Neuronal stem cell (in vitro differentiated cells): ENCODE results near the gene CXCL13. TPM values are rescaled to one million over a fixed set of nuclear protein-coding genes. Genes with fewer than 3 reads are reported as not detected.
"Not testable (repeated sequence)": the region's sequence is repeated elsewhere in the genome, so short reads cannot be mapped to it uniquely, and the experiment has no call there.

Experiments
- DNase-seq: peaks from one replicate; pipeline ENCODE4 v3.0.0-alpha.2; 2013; ENCODE audit warnings: low spot score
- H2AFZ ChIP-seq: one replicate; pipeline ENCODE4 v1.6.1; 2013; ENCODE audit warnings: mild to moderate bottlenecking, low read length, inconsistent platforms
- H2AK5ac ChIP-seq: 2 replicates; pipeline ENCODE4 v1.6.1; 2013; ENCODE audit warnings: low read depth, mild to moderate bottlenecking, inconsistent platforms, low read length, moderate library complexity, mixed read lengths
- H2BK120ac ChIP-seq: 2 replicates; pipeline ENCODE4 v1.6.1; 2013; ENCODE audit warnings: low read depth, mild to moderate bottlenecking, inconsistent platforms, low read length, moderate library complexity, mixed read lengths
- H2BK12ac ChIP-seq: one replicate; pipeline ENCODE4 v1.6.1; 2013; ENCODE audit warnings: low read length, inconsistent platforms
- H2BK15ac ChIP-seq: 2 replicates; pipeline ENCODE4 v1.6.1; 2013; ENCODE audit warnings: mild to moderate bottlenecking, low read length, inconsistent platforms, mixed read lengths
- H2BK5ac ChIP-seq: one replicate; pipeline ENCODE4 v1.6.1; 2013; ENCODE audit warnings: inconsistent platforms, mild to moderate bottlenecking, low read length, moderate library complexity
- H3K14ac ChIP-seq: one replicate; pipeline ENCODE4 v1.6.1; 2013; ENCODE audit warnings: low read length, inconsistent platforms
- H3K18ac ChIP-seq: 2 replicates; pipeline ENCODE4 v1.6.1; 2013; ENCODE audit warnings: low read length, inconsistent platforms
- H3K23ac ChIP-seq: 2 replicates; pipeline ENCODE4 v1.6.1; 2013; ENCODE audit warnings: low read depth, mild to moderate bottlenecking, mixed read lengths, low read length, inconsistent platforms; ENCODE audit not compliant: poor library complexity
- H3K27ac ChIP-seq: replicated peaks from 3 replicates; pipeline ENCODE4 v1.5.1; 2013; ENCODE audit warnings: low read length, inconsistent platforms
- H3K27me3 ChIP-seq, 3 experiments: 2 replicates each; pipeline ENCODE4 v1.6.1; 2013; ENCODE audit warnings: low read length in 3 of 3, mild to moderate bottlenecking in 2 of 3, inconsistent platforms in 1 of 3, low read depth in 1 of 3, mixed read lengths in 1 of 3, moderate library complexity in 1 of 3; ENCODE audit not compliant: control insufficient read depth in 3 of 3, insufficient read depth in 3 of 3
- H3K36me3 ChIP-seq, 2 donors: replicated peaks in 1 of 2; 2 replicates each; pipeline ENCODE4 v1.6.1; 2013; ENCODE audit warnings: low read length in 2 of 2; ENCODE audit not compliant: control insufficient read depth in 2 of 2, insufficient read depth in 2 of 2
- H3K4ac ChIP-seq: 2 replicates; pipeline ENCODE4 v1.6.1; 2013; ENCODE audit warnings: inconsistent platforms, mild to moderate bottlenecking, low read length, moderate library complexity
- H3K4me1 ChIP-seq, 2 donors: 1 replicate in 1 of 2; 2 replicates in 1 of 2; pipeline ENCODE4 v1.6.1; 2013; ENCODE audit warnings: low read length in 2 of 2, low read depth in 1 of 2; ENCODE audit not compliant: control insufficient read depth in 2 of 2, insufficient read depth in 1 of 2
- H3K4me2 ChIP-seq: one replicate; pipeline ENCODE4 v1.6.1; 2013; ENCODE audit warnings: mild to moderate bottlenecking, low read length, inconsistent platforms; ENCODE audit not compliant: insufficient read depth, poor library complexity, severe bottlenecking
- H3K4me3 ChIP-seq, 2 donors: 2 replicates each; pipeline ENCODE4 v1.5.1; 2013; ENCODE audit warnings: low read length in 2 of 2, mild to moderate bottlenecking in 2 of 2, inconsistent platforms in 1 of 2, moderate library complexity in 1 of 2
- H3K79me1 ChIP-seq: one replicate; pipeline ENCODE4 v1.6.1; 2013; ENCODE audit warnings: low read depth, mild to moderate bottlenecking, inconsistent platforms, low read length, moderate library complexity
- H3K9ac ChIP-seq: one replicate; pipeline ENCODE4 v1.6.1; 2013; ENCODE audit warnings: mild to moderate bottlenecking, low read depth, low read length, inconsistent platforms; ENCODE audit not compliant: poor library complexity
- H3K9me3 ChIP-seq, 2 donors: replicated peaks in 1 of 2; 2 replicates each; pipeline versions ENCODE3 to v1.6.1; 2013; ENCODE audit warnings: low read length in 2 of 2, mild to moderate bottlenecking in 2 of 2, inconsistent platforms in 1 of 2, low read depth in 1 of 2, mixed read lengths in 1 of 2, moderate library complexity in 1 of 2; ENCODE audit not compliant: control insufficient read depth in 2 of 2, insufficient read depth in 1 of 2
- H4K8ac ChIP-seq: one replicate; pipeline ENCODE4 v1.6.1; 2013; ENCODE audit warnings: low read depth, mild to moderate bottlenecking, inconsistent platforms, low read length, moderate library complexity
- H4K91ac ChIP-seq: one replicate; pipeline ENCODE4 v1.6.1; 2013; ENCODE audit warnings: low read length, low read depth, mild to moderate bottlenecking, inconsistent platforms; ENCODE audit not compliant: poor library complexity
- WGBS, 2 donors: extraction: QIAGEN DNeasy Blood & Tissue Kit; methylation state at CpG; one replicate each; pipeline ENCODE4 v1.1.7; 2013; ENCODE audit warnings: missing lambda C conversion rate in 2 of 2, mixed read lengths in 1 of 2; ENCODE audit not compliant: insufficient read length in 2 of 2, insufficient replicate concordance in 1 of 2; ENCODE audit errors: extremely low coverage in 2 of 2; 5-methylcytosine and 5-hydroxymethylcytosine counted together
- polyA plus RNA-seq, 2 experiments: library from polyadenylated mRNA; stranded (reverse); fragments of 200-250 nt; gene quantifications; one replicate each; pipeline ENCODE4 v1.2.3, GENCODE V29; 2013

The CXCL13 gene, protein sequence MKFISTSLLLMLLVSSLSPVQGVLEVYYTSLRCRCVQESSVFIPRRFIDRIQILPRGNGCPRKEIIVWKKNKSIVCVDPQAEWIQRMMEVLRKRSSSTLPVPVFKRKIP
- polyA plus RNA-seq (2013, experiment 1 of 2): 0.07 TPM
- polyA plus RNA-seq (2013, experiment 2 of 2): 0.07 TPM

DNA sequence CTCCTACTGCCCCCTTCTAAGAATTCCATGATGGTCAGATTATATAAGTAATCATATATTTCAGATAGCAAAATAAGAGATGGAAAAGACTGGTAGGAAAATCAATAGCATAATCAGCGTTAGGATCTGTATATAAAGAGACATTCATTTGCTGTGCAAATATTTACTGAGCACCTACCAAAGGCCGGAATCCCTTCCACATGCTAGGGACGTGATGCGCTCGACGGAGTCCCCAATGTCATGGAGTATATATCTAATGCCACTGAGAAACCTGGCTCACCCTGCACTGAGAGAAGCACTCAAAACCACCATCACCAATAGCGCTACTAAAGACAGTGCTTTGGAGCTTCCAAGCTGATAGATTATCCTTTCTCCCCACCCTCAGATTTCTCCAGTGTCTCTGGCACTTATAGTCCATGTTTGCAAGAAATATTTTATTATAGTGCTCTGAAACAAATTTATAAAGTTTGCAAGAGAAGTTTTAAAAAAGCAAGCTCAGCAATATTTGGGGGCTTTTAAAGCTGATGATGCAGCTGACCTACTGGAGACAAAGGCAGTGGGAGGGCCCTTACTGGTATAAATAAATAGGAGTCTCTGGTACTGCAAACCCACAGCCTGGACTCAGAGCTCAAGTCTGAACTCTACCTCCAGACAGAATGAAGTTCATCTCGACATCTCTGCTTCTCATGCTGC, at the start of gene CXCL13:
Gene CXCL13 (plus strand): TSS at position 611 of the 693 bp plus-strand sequence. CDS start 46 bp downstream, at position 657.
- Histone ChIP-seq H2BK15ac (no peak within 1 kb of the TSS), H3K36me3 (no peaks in the 10 kb centered on the region), H3K4ac (no peak within 1 kb of the TSS), H3K9me3 (no peaks in the 10 kb centered on the region), H3K14ac (no peak within 1 kb of the TSS), H3K4me3 (no peak within 1 kb of the TSS), H4K91ac (no peak within 1 kb of the TSS), H2BK120ac (no peak within 1 kb of the TSS), H3K79me1 (no peaks in the 10 kb centered on the region), H3K27ac (no peak within 1 kb of the TSS), H4K8ac (no peak within 1 kb of the TSS), H3K18ac (no peak within 1 kb of the TSS), H3K4me1 (no peaks in the 10 kb centered on the region), H2BK5ac (no peak within 1 kb of the TSS), H2BK12ac (no peak within 1 kb of the TSS), H3K9ac (no peak within 1 kb of the TSS), H2AK5ac (no peak within 1 kb of the TSS), H3K23ac (no peak within 1 kb of the TSS), H3K27me3 (peaks cover 0 to 15% (median 0%) of the 10 kb centered on the region in 3 experiments), H3K4me2 (no peak within 1 kb of the TSS), H2AFZ (no peak within 1 kb of the TSS)
- no CpG with 5 or more reads among the region's 8 CpGs for WGBS, 2 donors
- no peak for DNase-seq

DNA sequence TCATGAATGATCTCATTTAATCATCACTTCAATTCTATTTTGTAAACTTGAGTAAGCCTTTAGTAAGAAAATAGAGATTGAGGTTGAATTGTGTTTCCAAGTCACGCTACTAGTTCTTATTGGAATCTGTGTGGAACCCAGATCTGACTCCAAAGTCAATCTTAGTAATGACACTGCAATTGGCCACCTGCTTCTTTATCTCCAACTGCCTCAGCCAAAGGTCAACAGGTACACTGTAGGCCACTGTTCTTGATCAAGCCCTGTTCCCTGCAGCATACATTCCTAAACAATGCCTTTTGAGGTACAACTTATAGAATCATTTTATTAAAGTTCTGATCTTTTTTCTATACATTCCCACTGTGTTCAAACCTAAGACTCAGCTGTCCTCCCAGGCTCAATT, 45.5 kb upstream of the CXCL13 start:
- no peak overlapping the region for H2AFZ ChIP-seq
- no peak overlapping the region for H3K14ac ChIP-seq
- H3K36me3 ChIP-seq: no peaks in the 10 kb centered on the region
- H3K9ac ChIP-seq: no peak overlapping the region
- WGBS, 2 donors: no CpG with 5 or more reads among the region's 1 CpG
- no peak overlapping the region for H2AK5ac ChIP-seq
- no peak overlapping the region for H4K91ac ChIP-seq
- no peak for DNase-seq
- no peak overlapping the region for H3K4ac ChIP-seq
- no peaks in the 10 kb centered on the region for H3K4me1 ChIP-seq
- H3K27me3 ChIP-seq: peaks cover 0 to 1% (median 0%) of the 10 kb centered on the region in 3 experiments
- H3K9me3 ChIP-seq: peaks cover 3 to 5% of the 10 kb centered on the region in 2 donors
- H3K23ac ChIP-seq: no peak overlapping the region
- H3K4me3 ChIP-seq: no peak overlapping the region
- H3K27ac ChIP-seq: no peak overlapping the region
- H2BK5ac ChIP-seq: no peak overlapping the region
- H2BK12ac ChIP-seq: no peak overlapping the region
- H3K79me1 ChIP-seq: no peaks in the 10 kb centered on the region
- H2BK120ac ChIP-seq: no peak overlapping the region
- no peak overlapping the region for H3K4me2 ChIP-seq
- no peak overlapping the region for H2BK15ac ChIP-seq
- H3K18ac ChIP-seq: no peak overlapping the region
- no peak overlapping the region for H4K8ac ChIP-seq

DNA sequence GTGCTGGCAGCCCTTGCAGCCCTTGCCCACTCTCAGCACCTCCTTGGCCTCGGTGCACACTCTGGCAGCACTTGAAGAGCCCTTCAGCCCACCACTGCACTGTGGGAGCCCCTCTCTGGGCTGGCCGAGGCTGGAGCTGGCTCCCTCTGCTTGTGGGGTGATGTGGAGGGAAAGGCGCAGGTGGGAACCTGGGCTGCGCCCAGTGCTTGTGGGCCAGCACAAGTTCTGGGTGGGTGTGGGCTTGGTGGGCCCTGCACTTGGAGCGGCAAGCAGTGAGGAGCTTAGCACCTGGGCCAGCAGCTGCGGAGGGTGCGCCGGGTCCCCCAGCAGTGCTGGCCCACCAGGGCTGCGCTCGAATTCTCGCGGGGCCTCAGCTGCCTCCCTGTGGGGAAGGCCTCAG, 43.9 kb upstream of the CXCL13 start:
- H2BK15ac ChIP-seq, H3K27me3 ChIP-seq, H3K36me3 ChIP-seq, H4K91ac ChIP-seq, H3K9me3 ChIP-seq, H3K79me1 ChIP-seq, H3K18ac ChIP-seq, H3K4ac ChIP-seq, DNase-seq, H2AFZ ChIP-seq, H3K4me2 ChIP-seq, H3K4me1 ChIP-seq, H4K8ac ChIP-seq, H2AK5ac ChIP-seq, H3K27ac ChIP-seq, H2BK12ac ChIP-seq, H3K9ac ChIP-seq, H2BK5ac ChIP-seq, H3K23ac ChIP-seq, H3K14ac ChIP-seq, H2BK120ac ChIP-seq: not testable (repeated sequence)
- WGBS, 2 donors: no CpG with 5 or more reads among the region's 12 CpGs
- H3K4me3 ChIP-seq: peak overlapping the region in 1 of 2 donors; percentile 7

DNA sequence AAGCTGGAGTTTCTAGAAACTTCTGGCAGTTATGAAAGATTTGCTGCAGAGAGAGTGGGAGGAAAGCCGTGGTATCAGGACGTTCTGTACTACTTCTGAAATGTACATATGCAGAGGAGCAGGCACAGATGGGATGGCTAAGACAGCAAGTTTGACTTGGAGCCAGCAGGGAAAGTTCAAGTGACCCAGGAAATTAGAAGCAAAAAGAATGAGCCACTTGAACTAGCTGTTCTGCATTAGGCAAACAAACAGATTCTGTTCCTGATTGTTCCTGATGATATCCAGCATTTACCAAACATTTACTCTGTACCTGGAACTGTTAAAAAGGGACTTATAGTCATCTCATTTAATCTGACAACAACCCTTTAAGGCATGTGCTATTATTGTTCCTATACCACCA, 41.4 kb upstream of the CXCL13 start:
- Histone ChIP-seq H2BK120ac (no peak overlapping the region), H3K9me3 (peaks cover 3% of the 10 kb centered on the region in 2 donors), H3K27ac (no peak overlapping the region), H4K8ac (no peak overlapping the region), H3K4ac (no peak overlapping the region), H4K91ac (no peak overlapping the region), H3K79me1 (no peaks in the 10 kb centered on the region), H3K4me2 (no peak overlapping the region), H3K36me3 (no peaks in the 10 kb centered on the region), H3K4me1 (no peaks in the 10 kb centered on the region), H2BK15ac (no peak overlapping the region), H3K9ac (no peak overlapping the region), H3K18ac (no peak overlapping the region), H2AFZ (no peak overlapping the region), H3K23ac (no peak overlapping the region), H3K27me3 (peaks cover 0 to 1% (median 0%) of the 10 kb centered on the region in 3 experiments), H2BK5ac (no peak overlapping the region), H2AK5ac (no peak overlapping the region), H2BK12ac (no peak overlapping the region), H3K14ac (no peak overlapping the region), H3K4me3 (no peak overlapping the region)
- DNase-seq: no peak
- no CpG with 5 or more reads among the region's 2 CpGs for WGBS, 2 donors
